Measurements from ENCODE around the gene ACTR2.

Gene ACTR2

DNA sequence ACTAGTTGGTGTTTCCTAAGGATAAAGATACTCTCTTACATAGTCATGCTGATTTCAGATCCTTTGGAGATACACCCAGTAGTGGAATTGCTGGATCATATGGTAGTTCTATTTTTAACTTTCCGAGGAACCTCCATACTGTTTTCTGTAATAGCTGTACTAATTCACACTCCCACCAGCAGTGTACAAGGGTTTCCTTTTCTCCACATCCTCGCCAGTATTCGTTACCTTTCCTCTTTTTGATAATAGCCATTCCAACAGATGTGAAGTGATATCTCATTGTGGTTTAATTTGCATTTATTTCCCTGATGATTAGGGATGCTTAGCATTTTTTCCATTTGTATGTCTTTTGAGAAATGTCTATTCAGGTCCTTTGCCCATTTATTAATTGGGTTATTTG lies 34.0 kb downstream of the ACTR2 start:
- DNase-seq (ENCODE audit: low spot score) = no peak
- TF ChIP-seq, protein P1, sequence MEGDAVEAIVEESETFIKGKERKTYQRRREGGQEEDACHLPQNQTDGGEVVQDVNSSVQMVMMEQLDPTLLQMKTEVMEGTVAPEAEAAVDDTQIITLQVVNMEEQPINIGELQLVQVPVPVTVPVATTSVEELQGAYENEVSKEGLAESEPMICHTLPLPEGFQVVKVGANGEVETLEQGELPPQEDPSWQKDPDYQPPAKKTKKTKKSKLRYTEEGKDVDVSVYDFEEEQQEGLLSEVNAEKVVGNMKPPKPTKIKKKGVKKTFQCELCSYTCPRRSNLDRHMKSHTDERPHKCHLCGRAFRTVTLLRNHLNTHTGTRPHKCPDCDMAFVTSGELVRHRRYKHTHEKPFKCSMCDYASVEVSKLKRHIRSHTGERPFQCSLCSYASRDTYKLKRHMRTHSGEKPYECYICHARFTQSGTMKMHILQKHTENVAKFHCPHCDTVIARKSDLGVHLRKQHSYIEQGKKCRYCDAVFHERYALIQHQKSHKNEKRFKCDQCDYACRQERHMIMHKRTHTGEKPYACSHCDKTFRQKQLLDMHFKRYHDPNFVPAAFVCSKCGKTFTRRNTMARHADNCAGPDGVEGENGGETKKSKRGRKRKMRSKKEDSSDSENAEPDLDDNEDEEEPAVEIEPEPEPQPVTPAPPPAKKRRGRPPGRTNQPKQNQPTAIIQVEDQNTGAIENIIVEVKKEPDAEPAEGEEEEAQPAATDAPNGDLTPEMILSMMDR (IDR thresholded peaks at IDR 0.05; ENCODE audit: extremely low read depth, missing control alignments) = no peak

- TF ChIP-seq, protein P1 (IDR thresholded peaks at IDR 0.05; ENCODE audit: extremely low read depth, missing control alignments) = no peak
- no peak for DNase-seq (ENCODE audit: low spot score)
Measured at GRCh38 chr2:65263262-65263661, 35.6 kb downstream of the ACTR2 start.

GRCh38 chr2:65263986-65264385 lies 36.4 kb downstream of the ACTR2 start:
- TF ChIP-seq, protein P1 (IDR thresholded peaks at IDR 0.05; ENCODE audit: extremely low read depth, missing control alignments) = no peak
- no peak for DNase-seq (ENCODE audit: low spot score)

DNA sequence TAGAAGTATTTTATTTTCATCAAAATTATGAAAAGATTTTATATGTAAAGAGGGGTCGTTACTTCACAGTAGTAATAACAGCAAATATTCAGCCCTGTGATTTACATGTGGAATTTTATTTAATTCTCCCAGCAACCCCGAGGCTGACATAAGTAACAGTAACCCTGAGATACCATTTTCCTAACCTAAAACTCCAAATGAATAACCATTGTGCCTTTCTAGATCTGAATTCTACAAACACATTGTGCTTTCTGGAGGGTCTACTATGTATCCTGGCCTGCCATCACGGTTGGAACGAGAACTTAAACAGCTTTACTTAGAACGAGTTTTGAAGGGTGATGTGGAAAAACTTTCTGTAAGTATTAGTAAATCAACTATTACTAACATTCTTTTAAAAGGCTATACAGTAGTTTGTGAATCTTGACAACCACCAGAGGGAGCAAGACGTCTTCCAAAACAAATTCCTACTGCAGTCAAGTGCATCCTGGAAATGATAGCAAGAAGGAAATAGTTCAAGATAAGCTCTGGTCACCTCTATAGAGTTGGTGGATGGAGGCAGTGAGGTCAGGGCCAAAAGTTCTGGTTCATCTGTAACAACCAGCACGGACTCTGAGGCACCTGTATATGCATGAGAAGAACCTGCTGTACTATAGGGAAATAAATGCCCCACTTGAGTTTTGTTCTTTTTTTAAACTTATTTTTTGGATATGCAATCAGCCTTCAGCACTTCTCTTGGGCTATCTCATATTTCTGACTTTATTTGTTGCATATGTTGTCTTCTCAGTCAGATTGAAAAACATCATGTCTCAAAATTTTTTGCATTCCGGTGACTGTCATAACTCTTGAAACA lies 37.4 kb downstream of the ACTR2 start:
- TF ChIP-seq, protein P1 (IDR thresholded peaks at IDR 0.05; ENCODE audit: extremely low read depth, missing control alignments) = peak; percentile 34
- DNase-seq (ENCODE audit: low spot score) = no peak

- no peak for DNase-seq (ENCODE audit: low spot score)
- TF ChIP-seq, protein P1 (IDR thresholded peaks at IDR 0.05; ENCODE audit: extremely low read depth, missing control alignments) = no peak
Measured at GRCh38 chr2:65265671-65266045, 38.0 kb downstream of the ACTR2 start.

DNA sequence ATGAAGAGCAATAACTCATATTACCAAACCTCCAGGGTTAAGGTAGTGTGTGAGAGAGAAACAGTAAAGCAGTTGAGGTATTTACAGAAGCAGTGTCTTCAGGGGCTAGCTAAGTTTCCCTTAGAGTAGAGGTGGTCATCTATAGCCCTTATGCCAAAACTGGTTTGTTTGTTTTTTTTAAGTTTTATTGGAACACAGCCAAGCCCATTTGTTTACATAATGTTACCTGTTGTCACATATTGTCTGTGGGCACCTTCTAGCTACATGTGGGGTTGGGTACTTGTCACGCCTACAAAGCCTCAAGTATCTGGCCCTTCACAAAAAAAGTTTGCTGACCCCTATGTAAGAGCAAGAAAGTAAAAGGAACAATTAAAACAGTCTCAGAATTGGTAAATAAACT lies 39.4 kb downstream of the ACTR2 start:
- TF ChIP-seq, protein P1 (IDR thresholded peaks at IDR 0.05; ENCODE audit: extremely low read depth, missing control alignments) = no peak
- DNase-seq (ENCODE audit: low spot score) = no peak

DNA sequence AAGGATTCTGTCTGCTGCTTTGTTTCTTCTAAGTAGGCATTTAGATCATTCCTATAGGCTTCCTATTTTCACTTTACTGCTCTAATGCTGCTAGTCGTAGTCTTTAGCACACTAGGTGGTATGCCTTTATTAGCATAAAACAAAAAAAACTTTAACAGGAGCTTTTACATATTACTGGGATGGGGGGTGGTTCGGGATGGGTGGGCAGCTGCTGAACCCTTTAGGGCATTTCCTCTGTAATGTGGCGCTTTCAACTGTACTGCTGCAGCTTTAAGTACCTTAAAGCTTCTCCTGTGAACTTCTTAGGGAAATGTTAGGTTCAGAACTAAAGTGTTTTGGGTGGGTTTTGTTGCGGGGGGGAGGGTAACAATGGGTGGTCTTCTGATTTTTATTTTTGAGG lies 41.3 kb downstream of the ACTR2 start:
- TF ChIP-seq, protein P1 (IDR thresholded peaks at IDR 0.05; ENCODE audit: extremely low read depth, missing control alignments) = no peak

More for the DNA sequence above, 41.3 kb downstream of the ACTR2 start:
- DNase-seq (ENCODE audit: low spot score) = no peak

Data from GM20000 (cell line).